RCC 7860 (cell line): Measurements from ENCODE around the gene UGT1A5.

ENCODE experiments used
- DNase-seq: peaks from one replicate; pipeline ENCODE4 v3.0.0-alpha.2; 2015; ENCODE audit warnings: low spot score
- FAIRE-seq: peaks from 2 replicates; lab custom pipeline; 2012; peaks lifted over from hg19 to GRCh38; lab: Jason Lieb, UNC

UGT1A5 gene

GRCh38 chr2:233712611-233713261, at the start of gene UGT1A5:
UGT1A5 (plus strand) TSS chr2:233712907; CDS start chr2:233712992, 85 bp downstream.
- FAIRE-seq, result no peak
- no peak for DNase-seq

GRCh38 chr2:233663911-233664310, 48.8 kb upstream of the UGT1A5 start:
- DNase-seq, result no peak
- FAIRE-seq, result no peak

GRCh38 chr2:233668605-233669260, 44.0 kb upstream of the UGT1A5 start:
- DNase-seq (peak; percentile 86), FAIRE-seq (peak; percentile 99)

GRCh38 chr2:233671290-233672161, 41.2 kb upstream of the UGT1A5 start, which contains the start of gene UGT1A9:
UGT1A9 (plus strand) TSS chr2:233671898; CDS start chr2:233671935, 37 bp downstream.
- DNase-seq, result no peak
- FAIRE-seq, result no peak

- FAIRE-seq, result peak; percentile 59
- DNase-seq, result no peak
Observed at GRCh38 chr2:233672886-233673285, 39.8 kb upstream of the UGT1A5 start.

- peak; percentile 80 for FAIRE-seq
- no peak for DNase-seq
Observed at GRCh38 chr2:233673896-233674295, 38.8 kb upstream of the UGT1A5 start.

GRCh38 chr2:233674314-233674713, 38.4 kb upstream of the UGT1A5 start:
- FAIRE-seq, result peak; percentile 51
- no peak for DNase-seq

GRCh38 chr2:233674995-233675394, 37.7 kb upstream of the UGT1A5 start:
- DNase-seq, result no peak

GRCh38 chr2:233676046-233676445, 36.7 kb upstream of the UGT1A5 start:
- DNase-seq (peak; percentile 72), FAIRE-seq (peak; percentile 93)

More at GRCh38 chr2:233674995-233675394, 37.7 kb upstream of the UGT1A5 start:
- FAIRE-seq, result no peak

GRCh38 chr2:233679196-233679595, 33.5 kb upstream of the UGT1A5 start:
- FAIRE-seq, result no peak
- no peak for DNase-seq

GRCh38 chr2:233680361-233681045, 32.2 kb upstream of the UGT1A5 start:
- no peak for DNase-seq
- FAIRE-seq, result no peak

- no peak for FAIRE-seq
Observed at GRCh38 chr2:233681521-233682099, 31.1 kb upstream of the UGT1A5 start, which contains the start of gene UGT1A7. UGT1A7 (plus strand) TSS chr2:233681901; CDS start chr2:233681938, 37 bp downstream.

GRCh38 chr2:233684640-233685039, 28.1 kb upstream of the UGT1A5 start:
- no peak for DNase-seq
- FAIRE-seq, result no peak

More at GRCh38 chr2:233681521-233682099, 31.1 kb upstream of the UGT1A5 start, which contains the start of gene UGT1A7:
- no peak for DNase-seq

GRCh38 chr2:233686928-233687327, 25.8 kb upstream of the UGT1A5 start:
- no peak for FAIRE-seq
- no peak for DNase-seq

GRCh38 chr2:233688341-233688740, 24.4 kb upstream of the UGT1A5 start:
- FAIRE-seq (no peak), DNase-seq (no peak)

- no peak for FAIRE-seq
- no peak for DNase-seq
Observed at GRCh38 chr2:233689031-233689430, 23.7 kb upstream of the UGT1A5 start.

- no peak for FAIRE-seq
- DNase-seq, result no peak
Observed at GRCh38 chr2:233689501-233689900, 23.2 kb upstream of the UGT1A5 start.

GRCh38 chr2:233690444-233690843, 22.3 kb upstream of the UGT1A5 start:
- FAIRE-seq (no peak), DNase-seq (no peak)

- DNase-seq, result peak; percentile 74
- FAIRE-seq, result peak; percentile 89
Observed at GRCh38 chr2:233691443-233692433, 21.0 kb upstream of the UGT1A5 start.
